ENCODE results near the gene GPR132.
"Not testable (repeated sequence)": the region's sequence is repeated elsewhere in the genome, so short reads cannot be mapped to it uniquely, and the experiment has no call there.

DNA sequence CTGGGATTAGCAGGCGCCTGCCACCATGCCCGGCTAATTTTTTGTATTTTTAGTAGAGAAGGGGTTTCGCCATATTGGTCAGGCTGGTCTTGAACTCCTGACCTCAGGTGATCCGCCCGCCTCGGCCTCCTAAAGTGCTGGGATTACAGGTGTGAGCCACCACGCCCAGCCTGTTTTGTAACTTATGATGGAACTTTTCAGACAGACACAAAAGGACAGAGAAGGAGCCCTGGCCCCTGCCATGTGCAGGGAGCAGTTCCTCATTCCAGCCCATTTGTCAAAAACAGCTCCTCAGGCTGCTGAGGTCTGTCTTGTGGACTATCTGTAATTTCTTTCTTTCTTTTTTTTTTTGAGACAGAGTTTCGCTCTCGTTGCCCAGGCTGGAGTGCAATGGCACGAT lies 1.7 kb downstream of the GPR132 start:
- TF ChIP-seq, protein P1, sequence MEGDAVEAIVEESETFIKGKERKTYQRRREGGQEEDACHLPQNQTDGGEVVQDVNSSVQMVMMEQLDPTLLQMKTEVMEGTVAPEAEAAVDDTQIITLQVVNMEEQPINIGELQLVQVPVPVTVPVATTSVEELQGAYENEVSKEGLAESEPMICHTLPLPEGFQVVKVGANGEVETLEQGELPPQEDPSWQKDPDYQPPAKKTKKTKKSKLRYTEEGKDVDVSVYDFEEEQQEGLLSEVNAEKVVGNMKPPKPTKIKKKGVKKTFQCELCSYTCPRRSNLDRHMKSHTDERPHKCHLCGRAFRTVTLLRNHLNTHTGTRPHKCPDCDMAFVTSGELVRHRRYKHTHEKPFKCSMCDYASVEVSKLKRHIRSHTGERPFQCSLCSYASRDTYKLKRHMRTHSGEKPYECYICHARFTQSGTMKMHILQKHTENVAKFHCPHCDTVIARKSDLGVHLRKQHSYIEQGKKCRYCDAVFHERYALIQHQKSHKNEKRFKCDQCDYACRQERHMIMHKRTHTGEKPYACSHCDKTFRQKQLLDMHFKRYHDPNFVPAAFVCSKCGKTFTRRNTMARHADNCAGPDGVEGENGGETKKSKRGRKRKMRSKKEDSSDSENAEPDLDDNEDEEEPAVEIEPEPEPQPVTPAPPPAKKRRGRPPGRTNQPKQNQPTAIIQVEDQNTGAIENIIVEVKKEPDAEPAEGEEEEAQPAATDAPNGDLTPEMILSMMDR (IDR thresholded peaks at IDR 0.05; ENCODE audit: control extremely low read depth in 1 of 3, insufficient read depth in 1 of 3, low read depth in 1 of 3, low read length in 3 of 3) = not testable (repeated sequence)
- not testable (repeated sequence) for TF ChIP-seq RFX5 (IDR thresholded peaks at IDR 0.05; ENCODE audit: borderline replicate concordance, low read depth, low read length); POLR2A (IDR thresholded peaks at IDR 0.05; ENCODE audit: control extremely low read depth in 1 of 2, low read depth in 2 of 2, low read length in 2 of 2); RBBP5 (IDR thresholded peaks at IDR 0.05; ENCODE audit: borderline replicate concordance, low read depth, low read length); TEAD4 (IDR thresholded peaks at IDR 0.05; ENCODE audit: low read depth, low read length); EZH2 (IDR thresholded peaks at IDR 0.05; ENCODE audit: low read depth, low read length, severe bottlenecking); EP300 (IDR thresholded peaks at IDR 0.05; ENCODE audit: borderline replicate concordance in 1 of 2, low read depth in 2 of 2, low read length in 2 of 2); FOSL1 (IDR thresholded peaks at IDR 0.05; ENCODE audit: insufficient read depth, low read depth, low read length); YY1 (IDR thresholded peaks at IDR 0.05; ENCODE audit: low read depth, low read length); KDM1A (IDR thresholded peaks at IDR 0.05; ENCODE audit: borderline replicate concordance, low read length)
- TF ChIP-seq, protein P2, sequence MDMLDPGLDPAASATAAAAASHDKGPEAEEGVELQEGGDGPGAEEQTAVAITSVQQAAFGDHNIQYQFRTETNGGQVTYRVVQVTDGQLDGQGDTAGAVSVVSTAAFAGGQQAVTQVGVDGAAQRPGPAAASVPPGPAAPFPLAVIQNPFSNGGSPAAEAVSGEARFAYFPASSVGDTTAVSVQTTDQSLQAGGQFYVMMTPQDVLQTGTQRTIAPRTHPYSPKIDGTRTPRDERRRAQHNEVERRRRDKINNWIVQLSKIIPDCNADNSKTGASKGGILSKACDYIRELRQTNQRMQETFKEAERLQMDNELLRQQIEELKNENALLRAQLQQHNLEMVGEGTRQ (IDR thresholded peaks at IDR 0.05; ENCODE audit: low read length) = not testable (repeated sequence)
- TF ChIP-seq, protein P3, sequence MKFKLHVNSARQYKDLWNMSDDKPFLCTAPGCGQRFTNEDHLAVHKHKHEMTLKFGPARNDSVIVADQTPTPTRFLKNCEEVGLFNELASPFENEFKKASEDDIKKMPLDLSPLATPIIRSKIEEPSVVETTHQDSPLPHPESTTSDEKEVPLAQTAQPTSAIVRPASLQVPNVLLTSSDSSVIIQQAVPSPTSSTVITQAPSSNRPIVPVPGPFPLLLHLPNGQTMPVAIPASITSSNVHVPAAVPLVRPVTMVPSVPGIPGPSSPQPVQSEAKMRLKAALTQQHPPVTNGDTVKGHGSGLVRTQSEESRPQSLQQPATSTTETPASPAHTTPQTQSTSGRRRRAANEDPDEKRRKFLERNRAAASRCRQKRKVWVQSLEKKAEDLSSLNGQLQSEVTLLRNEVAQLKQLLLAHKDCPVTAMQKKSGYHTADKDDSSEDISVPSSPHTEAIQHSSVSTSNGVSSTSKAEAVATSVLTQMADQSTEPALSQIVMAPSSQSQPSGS (IDR thresholded peaks at IDR 0.05; ENCODE audit: low read length) = not testable (repeated sequence)

All from H1 (cell line).